GM15510 (cell line): ENCODE measurements around the gene FAF1.

Experiments used
- POLR2A ChIP-seq: IDR thresholded peaks from 3 replicates; pipeline ENCODE4 v1.6.1; 2011; ENCODE audit warnings: borderline replicate concordance; ENCODE audit not compliant: insufficient read length; ENCODE audit errors: extremely low read depth

Gene FAF1

DNA sequence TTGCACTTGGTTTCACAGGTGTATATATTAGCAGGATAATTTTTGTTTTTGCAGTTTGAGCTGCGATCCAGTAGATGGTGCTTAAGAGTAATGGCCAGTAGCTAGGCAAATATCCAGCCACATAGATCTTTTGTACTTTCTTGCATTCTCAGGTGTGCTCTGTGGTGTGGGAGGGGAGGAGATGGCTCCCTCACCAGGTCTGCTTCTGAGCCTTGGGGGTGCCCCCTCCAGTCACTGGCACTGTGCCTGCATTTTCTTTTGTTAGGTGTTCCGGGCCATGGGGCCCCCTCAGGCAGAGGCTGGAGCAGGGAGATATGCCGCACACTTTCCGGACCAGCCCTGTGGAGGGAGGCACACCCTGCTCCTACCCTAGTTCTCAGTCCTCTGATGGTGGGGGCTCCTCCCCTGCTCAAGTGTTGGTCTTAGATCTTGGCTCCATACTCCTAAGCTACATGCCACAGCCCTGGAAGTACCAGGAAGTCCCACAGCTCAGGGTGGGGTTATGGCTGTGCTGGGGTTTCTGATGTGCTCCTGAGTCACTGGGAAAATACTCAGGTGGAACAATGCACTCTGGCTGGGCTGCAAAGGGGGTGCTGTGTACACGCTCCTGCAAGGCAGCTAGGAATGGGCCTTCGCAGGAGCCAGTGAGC lies 339.3 kb downstream of the FAF1 start:
- no peak for TF ChIP-seq POLR2A

GRCh38 chr1:50615036-50615750 lies 344.9 kb downstream of the FAF1 start:
- no peak for TF ChIP-seq POLR2A

GRCh38 chr1:50611675-50612074 lies 348.4 kb downstream of the FAF1 start:
- no peak for TF ChIP-seq POLR2A

DNA sequence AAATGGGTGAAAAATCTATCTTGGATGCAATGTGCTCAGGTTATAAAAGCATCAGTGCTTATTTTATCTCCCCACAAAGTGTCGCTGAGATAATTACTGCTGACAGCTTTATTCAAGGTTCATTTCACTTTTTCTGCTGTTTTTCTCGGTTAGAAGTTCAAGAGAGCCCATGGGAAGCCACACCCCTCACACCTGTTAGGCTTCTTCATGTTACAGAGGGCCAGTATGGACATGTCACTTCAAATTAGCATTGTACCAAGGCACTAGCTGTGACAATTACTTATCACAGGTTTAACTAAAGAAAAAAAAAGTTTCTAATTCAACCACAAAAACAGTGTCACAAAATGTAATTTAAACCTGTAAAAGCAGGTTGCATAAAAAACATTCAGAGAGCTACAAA lies 349.5 kb downstream of the FAF1 start:
- no peak for TF ChIP-seq POLR2A

- no peak for TF ChIP-seq POLR2A
Observed at GRCh38 chr1:50609508-50609907, 350.6 kb downstream of the FAF1 start.

DNA sequence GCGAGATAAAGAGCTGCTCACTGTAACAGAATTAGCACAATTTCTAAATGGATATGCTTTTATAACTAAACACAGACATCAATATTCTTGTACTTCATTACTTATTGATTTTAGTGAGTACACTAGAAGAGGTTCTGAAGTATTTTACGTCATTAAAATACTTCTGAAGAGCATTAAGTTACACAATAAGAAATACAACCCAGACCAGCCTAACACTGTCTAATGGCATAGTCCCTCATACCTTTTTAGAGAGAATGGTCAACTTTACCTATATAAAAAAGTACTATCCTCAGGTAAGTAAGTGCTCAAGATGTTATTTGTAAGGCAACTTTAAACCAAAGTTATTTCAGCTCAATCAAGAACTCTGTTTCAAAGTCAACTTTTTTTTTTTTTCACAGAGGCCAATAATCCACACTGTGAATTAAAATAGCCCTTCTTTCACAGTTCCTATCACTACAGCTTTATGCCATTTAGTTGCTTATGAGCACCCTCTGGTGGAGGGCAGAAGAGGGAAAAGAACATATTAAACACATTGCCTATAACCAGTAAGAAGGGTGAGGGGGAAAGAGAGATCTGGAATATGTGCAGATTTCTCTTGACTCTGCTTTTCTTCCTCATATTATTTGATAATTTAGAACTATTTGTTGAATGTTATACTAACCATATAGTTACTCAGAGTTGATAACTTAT lies 354.7 kb downstream of the FAF1 start:
- TF ChIP-seq POLR2A: no peak

- no peak for TF ChIP-seq POLR2A
Observed at GRCh38 chr1:50604580-50604979, 355.5 kb downstream of the FAF1 start.

- no peak for TF ChIP-seq POLR2A
Observed at GRCh38 chr1:50603274-50604271, 356.5 kb downstream of the FAF1 start.

DNA sequence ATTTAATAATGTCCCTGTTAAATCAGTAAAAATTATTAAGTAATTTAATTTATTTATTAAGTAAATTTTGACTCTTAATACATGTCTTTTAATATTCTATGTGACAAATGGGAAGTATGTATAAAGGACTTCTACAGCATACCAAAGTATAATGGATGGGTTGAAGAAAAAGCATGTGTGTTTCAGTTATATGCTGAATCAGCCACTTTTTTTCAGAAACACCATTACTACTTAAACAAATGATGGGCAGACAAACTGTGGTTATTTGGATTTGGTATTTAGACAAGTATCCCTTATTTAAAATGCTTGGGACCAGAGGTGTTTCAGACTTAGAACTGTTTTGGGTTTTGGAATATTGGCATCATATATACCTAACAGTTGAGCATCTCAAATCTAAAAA lies 360.5 kb downstream of the FAF1 start:
- no peak for TF ChIP-seq POLR2A

- TF ChIP-seq POLR2A: no peak
Observed at GRCh38 chr1:50595874-50596273, 364.2 kb downstream of the FAF1 start.

DNA sequence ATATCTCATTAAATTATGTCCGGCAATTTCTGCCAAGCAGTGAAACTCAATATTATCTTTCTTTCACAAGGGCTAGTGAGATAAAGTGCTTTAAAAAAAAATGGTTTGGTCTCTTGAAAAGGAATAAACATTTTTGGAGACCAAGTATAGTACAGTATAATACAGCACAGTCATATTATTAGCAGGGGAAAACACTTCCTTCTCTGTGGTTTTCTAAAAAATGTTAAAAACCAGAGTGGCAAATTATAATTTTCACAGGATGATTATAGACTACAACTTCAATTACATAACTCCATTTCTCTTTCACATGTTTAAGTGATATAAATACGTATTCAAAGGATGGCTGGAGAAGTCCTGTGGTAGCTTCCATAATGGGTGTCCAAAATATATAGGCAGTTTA lies 366.6 kb downstream of the FAF1 start:
- TF ChIP-seq POLR2A: no peak

DNA sequence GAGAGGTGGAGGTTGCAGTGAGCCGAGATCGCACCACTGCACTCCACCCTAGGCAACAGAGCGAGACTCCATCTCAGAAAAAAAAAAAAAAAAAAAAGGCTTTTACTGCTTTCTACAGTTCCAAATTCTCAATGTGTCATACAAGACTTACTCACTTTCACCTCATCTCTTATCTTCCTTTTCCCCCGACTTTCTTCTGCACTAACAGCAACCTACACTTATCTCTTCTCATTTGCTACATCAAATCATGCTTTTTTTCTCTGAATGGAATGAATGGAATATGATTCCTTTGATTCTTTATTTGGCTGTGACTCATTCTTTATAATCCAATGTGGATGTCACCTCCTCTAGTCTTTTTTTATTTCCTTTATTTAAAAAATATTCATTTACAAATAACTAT lies 368.5 kb downstream of the FAF1 start:
- TF ChIP-seq POLR2A: no peak

GRCh38 chr1:50582346-50582745 lies 377.7 kb downstream of the FAF1 start:
- TF ChIP-seq POLR2A: no peak

DNA sequence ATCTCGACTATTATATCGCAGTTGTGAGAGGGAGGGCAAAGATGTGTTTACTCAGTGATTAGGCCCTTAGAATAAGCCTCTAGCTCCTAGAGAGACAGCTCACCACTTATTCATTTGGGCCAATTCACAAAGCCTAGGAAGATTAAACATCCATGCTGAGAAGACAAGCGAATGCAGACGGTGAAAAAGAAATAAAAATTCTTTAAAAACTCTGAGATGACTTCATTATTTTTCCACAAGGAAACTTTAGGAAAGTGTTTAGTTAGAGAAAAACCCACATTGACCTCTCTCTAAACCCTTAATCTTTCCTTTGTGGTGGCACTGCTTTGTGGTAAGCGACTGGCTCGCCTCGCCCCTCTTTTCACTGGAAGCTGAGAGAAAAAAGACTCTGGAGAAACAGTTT lies 390.0 kb downstream of the FAF1 start:
- no peak for TF ChIP-seq POLR2A

DNA sequence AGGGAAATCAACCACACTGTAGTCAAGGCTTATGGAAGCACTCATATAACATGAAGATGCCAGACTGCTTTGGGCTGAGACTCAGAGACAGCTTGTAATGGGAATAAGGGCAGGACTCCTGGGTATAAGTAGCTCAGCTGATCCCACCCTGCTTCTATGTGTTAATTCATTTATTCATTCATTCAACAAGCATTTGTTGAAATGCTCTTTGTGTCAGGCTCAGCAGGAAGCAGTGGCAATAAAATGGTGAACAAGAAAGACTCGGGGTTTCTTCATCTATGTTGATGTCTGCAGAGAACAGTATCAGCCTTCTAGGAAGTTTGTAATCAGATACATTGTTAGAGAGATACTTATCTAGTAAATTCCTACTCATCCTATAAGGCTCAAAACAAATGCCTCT lies 391.3 kb downstream of the FAF1 start:
- no peak for TF ChIP-seq POLR2A
